HK-2 (cell line): ENCODE measurements around the gene TTC28.

Experiments
- DNase-seq: peaks from one replicate; pipeline ENCODE4 v3.0.0-alpha.2; 2018; ENCODE audit not compliant: unreplicated experiment

Gene TTC28

DNA sequence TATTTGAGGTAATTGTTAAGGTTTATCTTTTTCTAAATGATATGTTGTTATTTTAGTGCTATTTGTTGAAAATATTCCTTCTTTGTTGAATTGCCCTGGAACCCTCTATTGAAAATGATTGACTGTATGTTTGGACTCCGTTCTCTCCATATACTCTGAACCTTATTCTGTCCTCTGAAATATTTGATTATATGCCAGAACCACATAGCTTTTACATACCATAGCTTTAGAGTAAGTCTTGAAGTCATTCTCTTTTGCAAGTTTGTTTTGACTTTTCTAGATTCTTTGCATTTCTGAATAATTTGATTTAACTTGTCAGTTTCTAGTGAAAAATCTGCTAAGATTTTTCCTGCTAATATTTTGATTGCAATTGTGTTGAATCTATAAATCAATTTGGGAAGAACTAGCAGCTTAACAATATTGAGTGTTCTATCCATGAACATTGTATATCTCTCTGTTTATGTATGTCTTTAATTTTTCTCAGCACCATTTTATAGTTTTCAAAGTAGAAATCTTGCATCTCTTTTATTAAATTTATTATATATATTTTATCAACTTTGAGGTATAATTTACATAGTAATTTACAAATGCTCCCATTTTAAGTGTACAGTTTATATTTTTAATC lies 708.9 kb downstream of the TTC28 start:
- DNase-seq = no peak

DNA sequence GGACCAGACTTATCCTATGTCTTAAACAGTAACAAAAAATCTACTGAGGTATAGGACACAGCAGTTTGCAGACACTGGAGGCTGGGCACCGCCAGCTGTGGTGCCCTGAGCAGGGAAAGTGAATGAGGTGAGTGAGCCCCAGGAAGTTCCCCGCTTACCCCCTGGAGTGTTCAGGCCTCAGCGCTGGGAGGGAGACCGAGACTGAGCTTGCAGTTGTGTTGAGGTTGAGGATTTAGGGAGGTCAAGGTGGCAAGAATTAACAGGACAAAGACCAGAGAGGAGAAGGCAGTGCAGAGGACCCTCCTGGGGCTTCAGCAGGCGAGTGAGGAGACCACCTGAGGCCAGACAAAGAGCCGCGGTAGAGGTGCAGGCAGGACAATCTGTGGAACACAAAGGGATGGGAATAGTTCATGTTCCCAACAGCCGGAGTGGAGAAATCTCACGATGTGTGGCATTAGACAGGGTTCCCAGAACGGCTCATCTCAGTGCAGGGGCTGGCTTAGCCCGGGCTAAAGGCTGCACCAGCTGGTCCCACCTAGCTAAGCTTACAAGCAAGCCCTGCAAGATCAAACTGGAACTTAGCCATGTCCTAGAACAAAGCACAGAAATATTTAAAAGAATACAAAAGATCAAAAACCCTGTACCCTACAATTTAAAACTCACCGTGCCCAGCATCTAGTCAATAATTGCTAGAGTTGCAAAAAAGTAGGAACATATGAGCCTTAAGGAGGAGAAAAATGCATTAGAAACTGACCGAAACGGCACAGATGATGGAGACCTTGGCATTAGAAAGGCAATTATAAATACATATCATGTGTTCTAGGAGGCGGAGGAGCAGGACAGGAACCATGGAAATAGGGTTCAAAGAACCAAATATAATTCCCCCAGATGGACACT lies 713.2 kb downstream of the TTC28 start:
- DNase-seq = no peak

DNA sequence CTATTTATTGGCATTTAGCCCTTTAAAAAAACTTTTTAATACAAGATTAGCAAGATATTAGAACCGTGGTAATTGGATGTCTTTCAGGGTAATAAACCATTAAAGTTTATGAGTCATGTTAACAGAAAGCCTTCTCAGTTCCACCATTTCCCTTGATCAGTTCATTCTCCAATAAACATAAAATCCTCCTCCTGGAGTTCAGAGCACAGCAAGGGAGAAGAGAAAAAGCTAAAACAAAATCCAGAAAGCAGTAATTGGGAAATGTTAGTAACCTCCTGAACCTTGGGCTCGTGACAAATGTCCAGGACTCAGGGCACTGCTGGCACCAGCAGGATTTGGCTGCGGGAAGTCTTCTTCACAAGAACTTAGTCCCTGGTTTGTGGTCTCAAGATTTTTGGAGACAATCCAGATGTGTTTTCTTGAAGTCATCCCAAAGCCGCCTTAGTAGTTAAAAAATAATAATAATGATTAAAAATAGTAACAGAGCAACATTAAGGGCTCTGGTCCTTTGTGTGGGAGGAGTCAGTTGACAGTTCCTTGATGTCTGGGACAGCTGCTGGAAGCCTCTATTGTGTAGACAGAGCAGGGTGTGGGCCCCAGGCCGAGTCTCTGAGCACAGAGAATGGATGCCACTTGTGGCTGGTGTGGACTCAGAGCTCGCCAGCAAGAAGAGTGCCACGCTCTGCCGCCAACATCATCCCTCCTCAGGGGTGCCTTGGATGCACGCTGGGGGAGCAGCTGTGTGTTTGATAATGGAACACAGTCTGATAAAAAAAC lies 717.2 kb downstream of the TTC28 start:
- DNase-seq = no peak

DNA sequence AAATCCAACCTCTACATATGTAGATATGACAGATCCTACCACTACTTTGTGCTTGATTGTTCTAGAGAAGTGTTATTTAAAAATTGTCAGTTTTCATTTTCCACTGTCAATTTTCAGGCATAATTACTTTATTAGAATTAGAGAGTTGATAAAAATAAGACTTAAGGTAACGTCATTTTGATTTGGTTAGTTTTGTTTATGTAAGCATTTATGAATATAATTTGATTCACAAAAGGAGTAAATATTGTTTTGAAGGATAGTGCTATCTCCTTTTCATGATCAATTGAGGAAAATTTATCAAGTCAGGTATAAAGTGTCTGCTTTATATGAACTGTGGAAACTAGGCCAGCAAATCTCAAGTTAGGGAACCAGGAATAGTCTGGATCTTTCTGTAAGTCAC lies 718.0 kb downstream of the TTC28 start:
- DNase-seq = no peak

DNA sequence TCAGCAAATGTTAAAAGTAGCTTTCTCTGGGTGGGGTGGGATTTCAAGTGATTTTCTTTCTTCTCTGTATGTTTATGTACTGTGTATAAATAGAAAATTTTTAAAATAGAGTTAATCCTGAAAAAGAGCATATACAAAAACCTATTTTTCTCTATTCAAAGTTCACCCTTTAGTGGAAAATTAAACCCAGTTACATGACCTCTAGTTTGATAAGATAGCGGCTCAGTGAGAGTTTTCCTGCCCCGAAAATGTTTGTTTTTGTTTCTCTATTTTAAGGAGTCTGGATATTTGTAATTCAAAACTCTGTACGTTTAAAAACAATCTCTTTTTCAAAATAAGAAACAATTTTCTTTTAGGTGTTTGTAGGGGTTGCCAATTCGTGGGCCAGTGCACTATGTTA lies 718.5 kb downstream of the TTC28 start:
- no peak for DNase-seq

DNA sequence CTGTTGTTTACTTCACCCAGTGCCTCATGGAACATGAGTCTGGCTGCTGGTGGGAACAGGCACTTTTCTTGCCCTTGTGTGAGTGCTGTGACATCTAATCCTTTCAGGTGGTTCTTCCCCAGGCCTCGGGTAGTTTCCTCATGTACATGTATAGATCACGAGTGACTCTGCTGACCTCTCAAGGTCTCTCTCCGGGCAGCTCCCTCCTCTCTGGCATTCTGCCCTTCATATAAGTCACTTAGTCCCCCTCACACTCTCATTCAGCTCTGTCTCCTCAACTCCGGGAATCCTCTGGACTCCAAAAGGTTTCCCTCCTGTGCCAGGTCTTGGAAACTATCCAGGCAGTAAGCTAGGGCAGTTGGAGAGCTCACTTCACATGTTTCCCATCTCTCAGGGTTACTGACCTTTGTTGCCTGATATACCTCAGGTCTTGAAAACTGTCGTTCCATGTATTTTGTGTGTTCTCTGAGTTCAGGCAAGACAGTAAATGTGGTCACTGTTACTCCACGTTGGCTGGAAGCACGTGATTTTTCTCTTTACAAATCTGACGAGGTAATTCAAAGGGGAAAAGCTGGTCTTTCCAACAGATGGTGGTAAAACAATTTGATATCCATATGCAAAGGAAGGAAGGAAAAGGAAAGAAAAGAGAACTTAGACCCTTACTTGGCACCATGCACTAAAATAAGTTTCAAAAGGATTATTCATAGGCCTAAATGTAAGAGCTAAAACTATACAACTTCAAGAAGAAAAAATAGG lies 720.1 kb downstream of the TTC28 start:
- DNase-seq = no peak

DNA sequence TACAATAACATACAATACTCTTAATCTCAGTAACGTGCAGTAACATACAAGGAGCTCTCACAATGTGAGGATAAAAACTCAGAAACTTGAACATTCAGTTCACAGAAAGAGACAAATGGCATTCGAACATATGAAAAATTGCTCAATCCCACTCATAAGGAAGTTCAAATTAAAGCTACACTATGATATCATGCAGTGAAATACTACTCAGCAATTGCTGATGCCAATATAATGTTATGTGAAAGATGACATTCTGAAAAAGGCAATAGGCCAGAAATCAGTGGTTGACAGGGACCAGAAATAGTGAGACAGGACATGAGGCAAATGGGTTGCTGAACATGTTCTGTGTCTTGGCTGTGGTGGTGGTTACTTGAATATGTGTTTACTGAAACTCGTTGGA lies 726.9 kb downstream of the TTC28 start:
- DNase-seq = no peak

DNA sequence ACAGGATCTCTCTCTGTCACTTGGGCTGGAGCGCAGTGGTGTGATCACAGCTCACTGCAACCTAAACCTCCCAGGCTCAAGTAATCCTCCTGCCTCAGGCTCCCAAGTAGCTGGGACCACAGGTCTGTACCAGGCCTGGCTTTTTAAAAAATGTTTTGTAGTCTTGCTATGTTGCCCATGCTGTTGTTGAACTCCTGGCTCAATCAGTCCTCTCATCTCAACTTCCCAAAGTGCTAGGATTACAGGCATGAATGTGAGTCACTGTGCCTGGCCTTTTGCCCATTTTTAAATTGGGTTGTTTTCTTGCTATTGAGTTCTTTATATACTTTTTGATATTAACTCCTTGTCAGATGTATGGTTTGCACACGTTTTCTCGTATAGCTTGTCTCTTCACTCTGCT lies 727.5 kb downstream of the TTC28 start:
- no peak for DNase-seq

DNA sequence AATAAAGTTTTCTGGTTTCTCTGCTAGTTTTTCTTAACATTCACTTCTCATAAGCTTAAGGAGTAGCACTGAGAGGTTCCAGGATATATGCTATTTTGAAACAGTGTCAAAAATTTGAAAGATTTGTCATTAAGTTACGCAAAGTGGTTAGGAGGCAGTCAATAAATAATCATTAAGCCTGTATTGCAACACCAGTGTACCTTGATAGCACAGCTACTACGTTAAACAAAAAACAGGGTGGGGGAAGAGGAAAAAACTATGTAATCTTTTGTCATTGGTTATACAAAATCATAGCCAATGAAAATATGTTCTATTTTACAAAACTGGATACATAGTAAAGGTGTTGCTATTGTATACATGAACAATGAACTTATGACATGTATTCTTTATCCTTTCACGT lies 730.2 kb downstream of the TTC28 start:
- DNase-seq = no peak

DNA sequence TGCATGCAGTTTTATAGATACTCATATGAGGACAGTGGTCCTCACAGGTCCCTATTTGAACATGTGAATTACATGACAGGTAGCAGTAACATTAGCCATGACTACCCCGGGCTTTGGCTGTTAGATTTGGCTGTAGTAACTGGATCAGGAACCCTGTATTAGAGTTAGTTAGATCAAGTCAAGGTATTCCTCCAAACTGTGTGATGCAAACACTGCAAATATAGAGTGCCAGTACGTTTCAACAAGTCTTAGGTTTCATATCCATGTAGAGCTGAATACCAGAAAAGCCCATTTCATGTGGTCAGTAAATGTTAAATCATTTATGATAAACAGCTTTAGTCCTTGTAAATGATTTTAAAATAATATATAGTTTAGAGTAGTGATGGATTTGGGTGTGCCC lies 731.1 kb downstream of the TTC28 start:
- no peak for DNase-seq

DNA sequence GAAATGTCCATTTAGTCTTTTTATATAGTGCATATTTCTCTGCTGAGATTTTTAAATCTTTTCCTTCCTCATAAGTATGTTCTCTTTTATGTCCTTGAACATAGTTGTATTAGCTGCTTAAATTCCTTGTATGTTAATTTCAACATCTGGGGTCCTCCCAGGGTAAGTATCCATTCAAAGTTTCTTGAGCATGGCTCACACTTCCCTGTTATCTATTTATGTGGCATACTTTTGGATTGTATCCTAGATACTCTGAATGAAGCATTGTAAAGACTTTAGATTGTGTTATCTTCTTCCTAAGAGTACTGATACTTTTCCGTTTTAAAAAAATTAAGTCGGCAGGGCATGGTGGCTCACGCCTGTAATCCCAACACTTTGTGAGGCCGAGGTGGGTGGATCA lies 732.2 kb downstream of the TTC28 start:
- no peak for DNase-seq

DNA sequence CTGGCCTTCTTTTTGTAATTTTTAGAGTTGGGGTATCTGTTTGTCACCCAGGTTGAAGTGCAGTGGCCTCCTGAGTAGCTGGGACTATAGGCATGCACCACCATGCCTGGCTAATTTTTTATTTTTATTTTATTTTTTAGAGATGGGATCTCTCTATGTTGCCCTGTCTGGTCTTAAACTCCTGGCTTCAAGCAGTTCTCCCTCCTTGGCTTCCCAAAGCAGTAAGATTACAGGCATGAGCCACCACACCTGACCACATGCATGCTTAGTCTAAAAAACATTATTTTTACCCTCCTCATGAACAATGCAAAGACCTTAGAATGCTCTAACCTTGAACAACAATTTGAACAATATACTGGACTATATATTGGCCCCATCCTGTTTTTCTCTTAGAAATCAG lies 738.5 kb downstream of the TTC28 start:
- DNase-seq = no peak

DNA sequence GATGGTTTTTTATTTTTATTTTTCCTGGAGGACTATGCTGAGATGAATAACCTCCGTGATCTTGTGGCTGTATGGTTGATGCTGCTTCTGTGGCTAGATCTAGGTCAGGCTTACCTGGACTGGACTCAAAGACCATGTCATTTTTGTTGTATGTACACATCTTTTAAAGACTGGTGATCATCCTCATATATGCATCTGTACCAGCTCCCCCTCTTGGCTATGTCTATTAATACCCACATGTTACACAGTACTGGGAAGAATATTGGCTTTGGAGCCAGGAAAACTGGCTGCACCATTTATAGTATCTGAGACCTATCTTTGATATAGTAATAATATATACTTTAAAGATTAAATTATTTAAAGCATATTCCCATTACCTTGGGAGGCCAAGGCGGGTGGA lies 742.2 kb downstream of the TTC28 start:
- no peak for DNase-seq

DNA sequence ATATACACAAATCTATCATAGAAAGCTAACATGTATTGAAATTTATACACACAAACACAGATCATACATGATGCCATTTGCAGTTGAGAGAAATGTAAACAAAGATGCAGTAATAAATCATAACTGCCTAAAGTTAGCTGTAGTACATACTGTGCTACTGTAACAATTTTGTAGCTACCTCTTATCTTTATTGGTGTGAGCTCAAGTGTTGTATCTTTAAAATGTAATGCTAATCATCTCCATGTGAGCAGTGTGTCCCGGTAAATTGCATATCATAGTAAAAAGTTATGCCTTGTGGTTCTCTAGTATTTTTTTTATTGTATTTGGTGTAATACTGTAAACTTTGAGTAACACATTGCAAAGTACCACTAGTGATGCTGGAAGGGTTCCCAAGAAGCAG lies 743.7 kb downstream of the TTC28 start:
- no peak for DNase-seq

DNA sequence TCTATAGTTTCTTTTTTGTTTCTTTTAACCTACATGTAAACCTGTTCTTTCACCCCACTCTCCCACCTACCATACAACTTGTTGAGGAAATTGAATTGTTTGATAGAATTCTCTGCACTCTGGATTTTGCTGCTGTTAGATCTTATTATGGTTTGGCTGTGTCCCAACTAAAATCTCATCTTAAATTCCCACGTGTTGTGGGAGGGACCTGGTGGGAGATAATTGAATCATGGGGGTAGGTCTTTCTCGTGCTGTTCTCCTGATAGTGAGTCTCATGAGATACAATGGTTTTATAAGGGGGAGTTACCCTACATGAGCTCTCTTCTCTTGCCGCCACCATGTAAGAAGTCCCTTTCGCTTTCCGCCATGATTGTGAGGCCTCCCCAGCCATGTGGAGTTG lies 745.6 kb downstream of the TTC28 start:
- no peak for DNase-seq

DNA sequence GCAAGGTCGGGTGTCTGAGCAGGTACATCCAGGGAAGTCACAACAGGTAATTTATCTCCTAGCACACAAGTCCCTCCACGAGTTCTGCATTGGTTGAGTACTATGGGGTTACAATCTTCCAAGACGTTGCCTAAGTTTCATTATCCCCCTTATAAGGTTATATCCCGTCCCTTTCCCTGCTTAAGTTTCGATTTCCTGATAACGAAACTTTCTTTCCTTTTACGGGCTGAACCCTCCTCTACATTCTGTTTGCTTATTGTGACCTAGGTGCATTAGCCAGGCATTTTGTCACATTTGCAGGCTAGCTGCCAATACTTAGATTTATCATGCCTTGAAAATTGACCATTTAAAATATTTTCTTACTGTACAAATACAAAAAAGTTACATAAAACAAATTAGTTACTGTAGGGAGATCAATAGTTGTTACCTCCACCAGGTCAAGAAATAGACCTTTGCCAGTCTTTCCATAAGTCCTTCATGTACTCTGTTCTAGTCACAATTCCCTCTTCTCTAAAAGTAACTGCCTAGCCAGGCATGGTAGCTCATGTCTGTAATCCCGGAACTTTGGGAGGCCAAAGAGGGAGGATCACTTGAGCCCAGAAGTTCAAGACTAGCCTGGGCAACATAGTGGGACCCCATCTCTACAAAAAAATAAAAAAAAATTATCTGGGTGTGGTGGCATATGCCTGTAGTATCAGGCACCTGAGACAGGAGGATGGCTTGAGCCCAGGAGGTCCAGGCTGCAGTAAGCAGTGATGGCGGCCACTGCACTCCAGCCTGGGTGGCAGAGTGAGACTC lies 746.3 kb downstream of the TTC28 start:
- DNase-seq = no peak

DNA sequence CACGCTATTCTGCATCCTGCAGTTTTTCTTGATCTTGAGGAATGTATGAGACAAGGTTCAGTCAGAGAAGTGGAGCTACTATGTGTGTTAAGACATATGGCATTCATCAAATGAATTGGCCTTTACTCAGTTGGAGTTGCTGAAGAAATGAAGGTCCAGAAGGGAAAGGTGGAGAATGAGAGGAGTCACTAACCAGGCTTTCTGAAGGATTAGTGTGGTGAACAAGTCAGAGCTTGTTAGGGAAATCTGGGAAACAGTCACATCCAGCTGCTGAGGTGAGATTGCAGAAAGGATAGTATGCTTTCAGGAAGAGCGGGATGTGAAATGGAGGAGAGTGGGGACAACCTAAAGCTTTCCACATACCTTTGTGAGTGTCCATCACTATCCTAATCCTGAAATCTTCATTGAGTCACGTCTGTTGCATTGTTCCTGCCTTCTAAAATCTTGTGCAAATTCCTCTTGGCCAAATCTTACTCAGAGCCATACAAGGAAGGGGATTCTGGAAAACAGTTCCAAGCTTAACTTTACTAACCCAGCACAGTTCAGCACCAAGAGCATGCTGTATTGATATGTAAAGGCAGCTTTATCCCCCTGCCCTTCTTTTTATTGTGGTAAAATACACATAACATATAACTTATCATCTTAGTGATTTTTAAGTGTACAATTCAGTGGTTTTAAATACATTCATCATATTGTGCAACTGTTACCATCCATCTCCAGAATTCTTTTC lies 749.1 kb downstream of the TTC28 start:
- DNase-seq = no peak
